Astrocyte of the cerebellum (primary cell): Measurements from ENCODE around the gene ARF6.

Experiments
- DNase-seq: peaks from one replicate; pipeline ENCODE4 v3.0.0-alpha.2; 2011; ENCODE audit warnings: low read depth
- H3K4me3 ChIP-seq: 2 replicates; pipeline ENCODE4 v1.5.1; 2011; ENCODE audit warnings: mild to moderate bottlenecking, low read depth, low read length, moderate library complexity
- in situ Hi-C: cut with HindIII; loops from 2 replicates; pipeline ENCODE4 v1.10.0; 2017; ENCODE audit warnings: low sequenced_read_pairs
- TF ChIP-seq, protein P1 (sequence below): IDR thresholded peaks from 2 replicates; pipeline ENCODE4 v1.5.1; 2012; ENCODE audit warnings: low read length, low read depth, moderate library complexity, mild to moderate bottlenecking; ENCODE audit errors: missing control alignments

ARF6 gene

DNA sequence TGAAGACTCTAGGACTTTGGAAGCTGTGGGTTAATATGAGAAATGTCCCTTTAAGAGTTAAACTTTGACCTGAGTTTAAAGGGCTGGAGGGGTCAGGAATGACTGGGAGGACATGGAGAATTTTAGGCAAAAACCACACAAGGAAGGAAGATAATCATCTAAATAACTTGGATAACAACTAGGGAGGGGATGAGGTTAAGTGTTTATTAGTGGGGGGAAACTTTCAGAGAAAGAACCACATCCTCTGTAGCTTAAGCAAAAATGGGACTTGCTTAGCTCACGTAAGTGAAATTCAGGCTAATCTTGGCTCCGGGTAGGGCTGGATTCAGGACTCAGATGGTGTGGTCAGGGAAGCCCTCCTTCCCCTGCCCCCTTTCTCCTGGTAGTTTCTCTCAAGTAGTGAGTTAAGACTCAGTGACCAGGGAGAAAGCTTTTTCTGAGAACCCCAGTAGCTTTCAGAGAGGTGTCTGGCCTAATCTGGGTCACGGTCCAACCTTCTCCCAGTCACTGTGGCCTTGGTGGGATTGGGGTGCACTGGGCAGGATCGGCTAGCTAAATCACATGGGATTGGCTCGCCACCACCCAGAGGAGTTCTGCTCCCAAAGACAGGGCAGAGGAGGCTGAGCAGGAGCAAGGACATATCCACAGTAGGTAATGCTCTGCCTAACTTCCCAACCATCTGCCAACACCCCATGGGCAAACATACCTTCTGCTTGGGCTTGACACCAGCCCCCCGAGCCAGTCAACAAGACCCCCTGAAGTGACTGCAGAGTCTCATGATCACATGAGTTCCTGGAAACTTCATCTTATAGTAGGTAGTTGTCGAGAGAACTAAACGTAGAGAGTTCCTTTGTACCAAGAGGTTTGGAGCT is 52.8 kb downstream of the ARF6 start:
- DNase-seq = no peak
- H3K4me3 ChIP-seq = no peak overlapping the region
- TF ChIP-seq, protein P1, sequence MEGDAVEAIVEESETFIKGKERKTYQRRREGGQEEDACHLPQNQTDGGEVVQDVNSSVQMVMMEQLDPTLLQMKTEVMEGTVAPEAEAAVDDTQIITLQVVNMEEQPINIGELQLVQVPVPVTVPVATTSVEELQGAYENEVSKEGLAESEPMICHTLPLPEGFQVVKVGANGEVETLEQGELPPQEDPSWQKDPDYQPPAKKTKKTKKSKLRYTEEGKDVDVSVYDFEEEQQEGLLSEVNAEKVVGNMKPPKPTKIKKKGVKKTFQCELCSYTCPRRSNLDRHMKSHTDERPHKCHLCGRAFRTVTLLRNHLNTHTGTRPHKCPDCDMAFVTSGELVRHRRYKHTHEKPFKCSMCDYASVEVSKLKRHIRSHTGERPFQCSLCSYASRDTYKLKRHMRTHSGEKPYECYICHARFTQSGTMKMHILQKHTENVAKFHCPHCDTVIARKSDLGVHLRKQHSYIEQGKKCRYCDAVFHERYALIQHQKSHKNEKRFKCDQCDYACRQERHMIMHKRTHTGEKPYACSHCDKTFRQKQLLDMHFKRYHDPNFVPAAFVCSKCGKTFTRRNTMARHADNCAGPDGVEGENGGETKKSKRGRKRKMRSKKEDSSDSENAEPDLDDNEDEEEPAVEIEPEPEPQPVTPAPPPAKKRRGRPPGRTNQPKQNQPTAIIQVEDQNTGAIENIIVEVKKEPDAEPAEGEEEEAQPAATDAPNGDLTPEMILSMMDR = no peak
- in situ Hi-C loops = no loop called here
